GM19099 (cell line): Measurements from ENCODE around the gene MRGPRD.

Experiments
- POLR2A ChIP-seq: IDR thresholded peaks from 3 replicates; pipeline ENCODE4 v1.6.1; 2011; ENCODE audit warnings: low read depth; ENCODE audit not compliant: insufficient read length; ENCODE audit errors: extremely low read depth

MRGPRD gene

GRCh38 chr11:68982134-68982533 is 1.3 kb upstream of the MRGPRD start:
- TF ChIP-seq POLR2A: no peak

GRCh38 chr11:68979931-68980775 is 633 bp downstream of the MRGPRD start:
- no peak for TF ChIP-seq POLR2A

- no peak for TF ChIP-seq POLR2A
These were observed 1.7 kb downstream of the MRGPRD start for GRCh38 chr11:68978931-68979594.

- TF ChIP-seq POLR2A: no peak
These were observed 2.2 kb downstream of the MRGPRD start for GRCh38 chr11:68978626-68978930.

- TF ChIP-seq POLR2A: no peak
These were observed 2.8 kb downstream of the MRGPRD start for GRCh38 chr11:68977781-68978625.

- no peak for TF ChIP-seq POLR2A
These were observed 4.2 kb downstream of the MRGPRD start for GRCh38 chr11:68976563-68976962.

GRCh38 chr11:68976095-68976494 is 4.7 kb downstream of the MRGPRD start:
- TF ChIP-seq POLR2A: no peak

- TF ChIP-seq POLR2A: no peak
These were observed 6.2 kb downstream of the MRGPRD start for GRCh38 chr11:68974421-68975194.

- no peak for TF ChIP-seq POLR2A
These were observed 7.6 kb downstream of the MRGPRD start for GRCh38 chr11:68973219-68973618.

GRCh38 chr11:68970921-68971636 is 9.7 kb downstream of the MRGPRD start:
- no peak for TF ChIP-seq POLR2A

GRCh38 chr11:68969386-68969785 is 11.4 kb downstream of the MRGPRD start:
- no peak for TF ChIP-seq POLR2A

GRCh38 chr11:68968306-68969250 is 12.2 kb downstream of the MRGPRD start:
- TF ChIP-seq POLR2A: no peak

GRCh38 chr11:68966894-68967780 is 13.6 kb downstream of the MRGPRD start:
- TF ChIP-seq POLR2A: no peak
